Keratinocyte (primary cell): Measurements from ENCODE around the gene FGGY.

ENCODE experiments used
- CTCF ChIP-seq, 3 experiments: IDR thresholded peaks in 1 of 3; conservative IDR thresholded peaks in 1 of 3; optimal IDR thresholded peaks in 1 of 3; 2 replicates in 2 of 3; 3 replicates in 1 of 3; pipeline versions ENCODE3 to v1.5.1; 2011; ENCODE audit warnings: low read length in 3 of 3, mild to moderate bottlenecking in 3 of 3, moderate library complexity in 2 of 3, control low read depth in 1 of 3, inconsistent platforms in 1 of 3; ENCODE audit not compliant: insufficient read depth in 2 of 3; ENCODE audit errors: extremely low read depth in 1 of 3
- EZH2 ChIP-seq: IDR thresholded peaks from one replicate; pipeline ENCODE4 v1.6.1; 2012; ENCODE audit warnings: inconsistent platforms, mild to moderate bottlenecking, low read length, moderate library complexity

GRCh38 chr1:59775480-59775879, 478.6 kb downstream of the FGGY start:
- TF ChIP-seq CTCF (optimal IDR thresholded peaks at IDR 0.05 in 1 of 3, IDR thresholded peaks at IDR 0.05 in 1 of 3, conservative IDR thresholded peaks at IDR 0.05 in 1 of 3; ENCODE audit: extremely low read depth in 1 of 3, insufficient read depth in 2 of 3, low read length in 3 of 3): no peak
- TF ChIP-seq EZH2: no peak
